Embryonic facial prominence (tissue), 1 donor: ENCODE measurements around the gene P2RY12.

ENCODE experiments used
- DNase-seq: peaks from one replicate; pipeline ENCODE4 v3.0.0-alpha.2; 2016; ENCODE audit errors: extremely low spot score

The P2RY12 gene

DNA sequence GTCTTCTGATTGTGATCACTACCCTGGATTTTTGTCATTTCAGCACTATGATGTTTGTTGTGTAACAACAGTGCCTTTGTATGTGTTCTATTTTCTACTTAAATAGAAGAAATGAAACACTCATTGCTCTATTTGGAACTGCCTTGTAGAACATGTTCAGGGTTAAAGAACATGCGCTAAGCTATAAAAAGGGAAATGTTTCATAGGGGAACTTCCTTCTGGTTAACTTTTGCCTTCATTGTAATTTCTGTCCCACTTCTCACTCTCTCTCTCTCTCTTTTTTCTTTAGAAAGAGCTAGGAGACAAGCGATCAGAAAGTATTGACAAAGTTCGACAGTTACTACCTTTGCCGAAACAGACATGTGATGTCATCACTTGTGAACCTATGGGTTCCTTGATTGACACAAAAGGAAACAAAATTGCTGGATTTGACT is at the start of gene P2RY12:
Gene P2RY12, minus strand, starts transcription at position 13 of the 434 bp plus-strand sequence. CDS start 45,908 bp downstream, outside the sequence.
- DNase-seq: no peak

DNA sequence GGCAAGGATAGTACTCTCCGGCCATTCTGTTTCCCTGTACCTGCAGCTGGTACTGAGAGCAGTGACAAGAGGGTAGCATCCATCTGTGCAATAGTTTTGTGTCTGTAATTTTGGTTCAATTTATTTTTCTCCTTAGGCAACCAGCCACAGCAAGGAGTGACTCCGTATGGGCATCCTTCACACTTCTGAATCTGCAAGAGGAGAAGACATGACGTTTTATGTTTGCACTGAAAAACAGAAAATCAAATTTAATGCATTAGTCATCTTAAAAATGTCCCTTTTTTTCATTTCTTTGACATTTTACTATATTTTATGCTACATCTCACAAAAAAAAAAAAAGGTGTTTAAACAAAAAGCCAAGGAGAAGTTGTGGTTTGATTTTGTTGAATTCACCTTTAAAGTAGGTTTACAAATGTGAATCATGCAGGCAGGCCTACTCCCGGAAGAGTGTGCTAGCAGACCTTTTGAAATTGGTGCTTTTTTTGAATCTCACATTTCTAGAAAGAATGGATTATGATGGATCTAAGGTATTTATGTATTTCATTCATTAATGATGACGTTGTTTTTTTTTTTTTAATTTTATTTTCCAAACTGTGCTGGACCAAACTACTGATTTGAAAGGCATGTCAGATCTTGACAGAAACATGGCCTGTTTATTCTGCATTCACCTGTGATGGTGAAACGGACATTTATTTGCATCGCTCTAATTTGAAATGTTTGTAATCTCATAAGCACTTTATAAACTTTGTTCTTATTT is 48.2 kb upstream of the P2RY12 start:
- no peak for DNase-seq

DNA sequence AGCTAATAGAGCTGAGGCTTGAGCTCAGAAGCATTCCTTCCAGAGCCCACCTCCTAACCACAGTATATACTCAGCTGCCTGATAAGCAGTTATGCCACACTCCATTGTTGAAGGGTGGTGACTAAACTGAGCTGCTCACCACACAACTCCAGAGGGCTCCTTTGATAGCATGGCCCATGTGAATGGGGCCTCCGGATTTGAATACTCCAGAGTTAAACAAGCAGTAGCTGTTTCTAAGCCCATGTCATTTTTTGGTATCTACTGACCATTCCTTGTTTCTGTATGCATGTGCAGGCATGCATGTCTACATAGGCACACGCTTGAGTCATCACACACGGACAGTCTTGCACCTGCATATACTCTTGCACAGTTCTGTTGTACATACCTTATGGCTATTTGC is 47.4 kb upstream of the P2RY12 start:
- no peak for DNase-seq

GRCh38 chr3:151430821-151431484 is 46.4 kb upstream of the P2RY12 start:
- no peak for DNase-seq

DNA sequence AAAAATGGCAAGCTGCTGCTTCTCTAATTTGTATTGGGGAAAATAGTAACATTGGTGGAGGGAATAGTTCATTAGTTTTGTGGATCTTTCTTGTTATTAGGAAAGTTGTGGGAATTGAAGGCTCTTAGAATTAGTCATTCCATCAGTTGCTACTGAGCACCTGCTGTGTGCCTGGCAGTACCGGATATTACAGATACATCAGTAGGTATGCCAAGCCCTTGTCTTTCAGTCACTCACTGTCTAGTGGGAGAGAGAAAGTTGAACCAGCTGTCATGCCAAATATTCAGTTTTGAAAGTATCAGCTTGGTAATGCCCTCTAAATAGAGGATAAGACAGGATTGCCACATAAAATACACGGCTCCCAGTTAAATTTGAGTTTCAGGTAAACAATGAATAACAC is 43.8 kb upstream of the P2RY12 start:
- DNase-seq: no peak

GRCh38 chr3:151426341-151426657 is 41.7 kb upstream of the P2RY12 start:
- no peak for DNase-seq

- no peak for DNase-seq
Measured at GRCh38 chr3:151425627-151426340, 41.2 kb upstream of the P2RY12 start.

DNA sequence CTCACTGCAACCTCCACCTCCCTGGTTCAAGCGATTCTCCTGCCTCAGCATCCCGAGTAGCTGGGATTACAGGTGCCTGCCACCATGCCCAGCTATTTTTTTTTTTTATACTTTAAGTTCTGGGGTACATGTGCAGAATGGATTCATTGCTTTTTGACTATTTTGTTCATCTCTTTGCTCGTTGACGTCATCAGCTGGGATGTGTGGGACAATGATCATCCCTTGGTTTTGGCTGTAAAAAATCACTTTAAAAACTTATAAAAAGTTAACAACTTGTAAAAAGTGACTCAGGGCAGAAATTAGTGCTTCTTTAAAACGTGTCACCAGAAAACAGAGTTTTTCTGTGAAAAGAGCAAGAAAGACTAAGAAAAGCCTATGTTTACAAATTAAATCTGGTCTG is 38.5 kb upstream of the P2RY12 start:
- no peak for DNase-seq

DNA sequence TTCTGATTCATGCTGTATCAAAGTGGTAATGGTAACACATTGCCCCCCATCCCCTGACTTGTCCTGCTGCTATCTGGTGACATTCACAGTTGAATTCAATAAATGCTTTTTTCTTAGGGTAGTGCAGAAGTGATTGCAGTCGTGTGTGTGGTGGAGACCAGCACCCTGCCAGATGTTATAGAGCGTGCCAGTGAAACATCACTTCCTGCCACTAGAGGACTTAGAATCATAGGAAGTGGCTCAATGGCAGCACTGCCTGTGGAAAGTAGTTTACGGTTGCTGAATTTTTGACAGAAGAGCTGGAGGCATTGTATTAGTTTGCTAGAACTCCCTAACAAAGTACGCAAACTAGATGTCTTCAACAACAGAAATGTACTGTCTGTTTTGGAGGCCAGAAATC is 37.4 kb upstream of the P2RY12 start:
- no peak for DNase-seq

GRCh38 chr3:151419806-151420205 is 35.3 kb upstream of the P2RY12 start:
- DNase-seq: no peak

- DNase-seq: no peak
Measured at GRCh38 chr3:151415289-151415688, 30.7 kb upstream of the P2RY12 start.

DNA sequence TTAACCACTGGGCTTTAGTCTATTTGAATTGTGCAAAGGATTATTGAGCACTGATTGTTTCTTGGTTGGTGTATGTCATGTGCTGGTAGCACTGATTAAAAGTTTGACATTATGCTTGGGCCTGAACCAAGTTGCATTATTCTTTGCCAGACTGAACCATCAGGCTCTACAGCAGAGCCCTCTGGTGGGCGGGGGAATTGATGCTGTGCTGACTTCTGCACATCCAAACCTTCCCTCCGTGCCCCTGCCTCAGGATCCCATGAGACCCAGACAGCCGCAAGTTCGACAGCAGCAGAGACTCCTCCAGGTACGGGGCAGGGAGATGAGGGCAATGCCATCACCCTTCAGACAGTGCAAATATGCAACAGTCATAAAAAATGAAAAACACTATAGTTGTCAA is 28.4 kb upstream of the P2RY12 start:
- no peak for DNase-seq

DNA sequence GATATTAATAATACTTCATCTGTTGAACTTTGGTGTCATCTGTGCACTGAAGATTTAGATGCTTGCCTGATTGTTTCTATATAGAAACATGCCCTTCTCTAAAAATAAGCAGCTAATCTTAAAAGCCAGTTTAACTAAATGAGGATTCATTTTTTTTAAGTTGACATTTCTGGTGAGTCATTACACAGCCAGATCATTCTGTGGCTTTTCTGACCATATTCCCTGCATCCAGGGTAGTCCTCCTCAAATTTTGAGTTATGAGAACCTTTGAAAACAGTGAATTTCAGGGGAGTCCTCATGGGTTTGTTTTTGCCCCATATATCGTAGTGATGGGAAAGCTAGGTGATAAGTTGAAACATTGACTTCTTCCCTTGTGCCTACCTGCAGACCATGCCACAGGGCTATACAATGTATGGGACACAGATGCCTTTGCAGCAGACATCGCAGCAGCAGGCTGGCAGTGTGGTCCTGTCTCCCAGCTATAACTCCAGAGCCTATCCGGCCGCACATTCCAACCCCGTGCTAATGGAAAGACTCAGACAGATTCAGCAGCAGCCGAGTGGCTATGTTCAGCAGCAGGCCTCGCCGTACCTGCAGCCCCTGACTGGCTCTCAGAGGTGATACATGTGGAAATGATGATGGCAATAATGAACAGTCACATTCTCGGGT is 26.5 kb upstream of the P2RY12 start:
- DNase-seq: no peak

DNA sequence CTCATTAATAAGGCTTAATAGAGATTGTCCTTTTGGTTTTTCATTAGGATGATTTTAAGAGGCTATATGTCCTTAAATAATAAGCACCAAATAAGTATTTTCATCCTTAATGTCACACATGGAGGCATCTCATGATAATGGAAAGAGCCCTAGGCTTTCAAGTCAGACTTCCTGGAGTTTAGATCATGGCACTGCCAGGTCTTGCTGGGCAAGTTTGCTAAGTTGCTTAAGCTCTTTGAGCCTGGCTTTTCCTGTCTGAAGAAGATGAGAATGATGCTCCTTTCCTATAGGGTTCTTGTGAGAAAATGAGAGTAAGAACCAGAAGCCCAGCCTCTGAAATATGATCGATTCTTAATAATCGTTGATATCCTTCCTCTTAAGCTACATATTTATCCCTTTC is 23.4 kb upstream of the P2RY12 start:
- no peak for DNase-seq

GRCh38 chr3:151404316-151404715 is 19.8 kb upstream of the P2RY12 start:
- DNase-seq: no peak

DNA sequence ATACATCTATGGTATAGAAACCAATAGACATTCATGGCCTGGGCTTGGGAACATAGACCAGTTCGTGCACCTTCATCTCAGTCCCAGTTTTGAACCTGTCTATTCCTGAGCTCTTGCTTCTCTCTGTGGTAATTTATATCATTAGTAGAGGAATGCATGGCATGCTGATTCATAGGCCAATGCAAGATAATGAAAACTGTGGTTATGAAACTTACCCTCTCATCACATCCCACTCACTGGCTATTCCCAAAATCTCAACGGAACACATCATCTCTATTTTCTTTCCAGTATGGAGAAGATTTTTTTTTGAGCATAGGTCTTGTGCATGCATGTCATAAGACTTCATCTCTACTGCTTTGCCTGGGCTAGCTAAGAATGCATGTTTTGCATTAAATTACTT is 18.7 kb upstream of the P2RY12 start:
- DNase-seq: no peak

- no peak for DNase-seq
Measured at GRCh38 chr3:151402349-151402748, 17.8 kb upstream of the P2RY12 start.

GRCh38 chr3:151400341-151400740 is 15.8 kb upstream of the P2RY12 start:
- DNase-seq: no peak

DNA sequence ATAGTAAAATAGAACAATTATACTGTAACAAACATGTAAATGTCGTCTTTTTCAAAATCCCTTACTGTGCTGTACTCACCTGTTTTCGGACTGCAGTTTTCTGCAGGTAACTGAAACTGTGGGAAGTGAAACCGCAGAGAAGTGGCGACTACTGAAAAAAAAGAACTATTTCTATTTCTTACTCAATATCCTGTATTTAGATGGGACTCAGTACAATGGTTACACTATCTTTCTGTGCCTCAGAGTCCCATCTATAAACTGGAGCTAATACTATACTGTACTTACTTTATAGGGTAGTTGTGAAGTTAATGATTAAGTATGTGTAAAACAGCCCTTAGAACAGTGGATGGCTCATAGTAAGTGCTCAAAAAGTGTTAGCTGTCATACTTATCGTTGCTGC is 14.3 kb upstream of the P2RY12 start:
- DNase-seq: no peak

- no peak for DNase-seq
Measured at GRCh38 chr3:151395806-151396205, 11.3 kb upstream of the P2RY12 start.

- no peak for DNase-seq
Measured at GRCh38 chr3:151394611-151395010, 10.1 kb upstream of the P2RY12 start.

DNA sequence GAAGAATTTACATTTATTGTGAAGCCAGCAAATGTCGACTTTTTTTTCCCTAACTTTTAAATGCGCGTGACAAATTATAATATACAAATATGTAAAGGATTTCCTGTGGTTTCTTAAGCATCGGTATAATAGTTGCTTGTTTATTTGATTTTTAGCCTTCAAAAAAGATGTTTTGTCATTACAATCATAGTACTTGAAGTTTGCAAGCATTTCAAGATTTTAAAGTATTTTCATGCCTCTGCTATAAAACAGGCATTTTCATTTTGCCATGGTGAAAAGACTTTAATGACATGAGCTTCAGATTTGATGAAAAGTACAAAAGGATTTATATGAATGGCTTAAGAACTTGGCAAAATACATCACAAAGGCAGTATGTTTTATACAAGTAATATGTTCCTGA is 9.4 kb upstream of the P2RY12 start:
- no peak for DNase-seq
